ENCODE data around the gene GNA12.

The GNA12 gene

DNA sequence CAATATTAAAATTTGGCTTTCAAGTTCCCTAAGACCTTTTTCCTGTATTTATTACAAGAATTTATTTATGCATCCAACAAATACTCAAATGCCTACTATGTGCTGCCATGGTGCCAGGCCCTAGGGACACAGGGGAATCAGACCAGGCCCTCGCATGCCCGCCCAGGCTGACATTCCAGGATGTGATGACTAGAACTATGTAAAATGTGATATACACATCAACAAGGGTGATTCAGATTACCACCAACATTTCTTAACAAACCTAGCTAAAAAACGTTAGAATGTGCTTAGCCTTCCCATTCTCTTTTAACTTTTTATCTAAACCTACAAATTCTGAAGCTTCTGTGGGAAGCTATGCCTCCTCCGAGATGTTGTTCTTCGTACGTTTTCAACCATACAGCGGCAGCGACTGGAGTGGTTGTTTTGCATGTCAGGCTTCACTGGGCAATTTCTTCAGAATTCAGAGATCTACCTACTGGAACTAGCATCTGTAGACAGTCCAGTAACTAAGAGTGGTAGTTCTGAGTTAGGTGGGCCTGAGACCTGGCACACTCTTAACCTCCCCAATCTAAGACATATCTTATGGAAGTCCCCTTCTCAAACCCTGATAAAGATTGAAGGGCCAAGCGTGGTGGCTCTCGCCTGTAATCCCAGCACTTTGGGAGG lies 22.1 kb downstream of the GNA12 start:
- no peak for TF ChIP-seq CREB1 (IDR thresholded peaks at IDR 0.05; ENCODE audit: low read depth)
- TF ChIP-seq TAF1 (IDR thresholded peaks at IDR 0.05; ENCODE audit: low read depth): no peak
- TF ChIP-seq EP300 (IDR thresholded peaks at IDR 0.05; ENCODE audit: borderline replicate concordance): no peak
- no peak for TF ChIP-seq ZBTB7A (IDR thresholded peaks at IDR 0.05; ENCODE audit: low read depth)
- TF ChIP-seq NFIC (IDR thresholded peaks at IDR 0.05): no peak
- no peak for TF ChIP-seq CEBPB (IDR thresholded peaks at IDR 0.05)
- no peak for TF ChIP-seq TCF12 (IDR thresholded peaks at IDR 0.05; ENCODE audit: low read depth)
- TF ChIP-seq, protein P1, sequence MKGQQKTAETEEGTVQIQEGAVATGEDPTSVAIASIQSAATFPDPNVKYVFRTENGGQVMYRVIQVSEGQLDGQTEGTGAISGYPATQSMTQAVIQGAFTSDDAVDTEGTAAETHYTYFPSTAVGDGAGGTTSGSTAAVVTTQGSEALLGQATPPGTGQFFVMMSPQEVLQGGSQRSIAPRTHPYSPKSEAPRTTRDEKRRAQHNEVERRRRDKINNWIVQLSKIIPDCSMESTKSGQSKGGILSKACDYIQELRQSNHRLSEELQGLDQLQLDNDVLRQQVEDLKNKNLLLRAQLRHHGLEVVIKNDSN (IDR thresholded peaks at IDR 0.05): no peak
- TF ChIP-seq, protein P2, sequence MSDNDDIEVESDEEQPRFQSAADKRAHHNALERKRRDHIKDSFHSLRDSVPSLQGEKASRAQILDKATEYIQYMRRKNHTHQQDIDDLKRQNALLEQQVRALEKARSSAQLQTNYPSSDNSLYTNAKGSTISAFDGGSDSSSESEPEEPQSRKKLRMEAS (IDR thresholded peaks at IDR 0.05): no peak
- TF ChIP-seq YY1 (IDR thresholded peaks at IDR 0.05; ENCODE audit: low read depth): no peak
- no peak for TF ChIP-seq EGR1 (IDR thresholded peaks at IDR 0.05)
- TF ChIP-seq RAD21 (IDR thresholded peaks at IDR 0.05; ENCODE audit: low read depth): no peak
- TF ChIP-seq TEAD4 (IDR thresholded peaks at IDR 0.05): no peak
- TF ChIP-seq, protein P3, sequence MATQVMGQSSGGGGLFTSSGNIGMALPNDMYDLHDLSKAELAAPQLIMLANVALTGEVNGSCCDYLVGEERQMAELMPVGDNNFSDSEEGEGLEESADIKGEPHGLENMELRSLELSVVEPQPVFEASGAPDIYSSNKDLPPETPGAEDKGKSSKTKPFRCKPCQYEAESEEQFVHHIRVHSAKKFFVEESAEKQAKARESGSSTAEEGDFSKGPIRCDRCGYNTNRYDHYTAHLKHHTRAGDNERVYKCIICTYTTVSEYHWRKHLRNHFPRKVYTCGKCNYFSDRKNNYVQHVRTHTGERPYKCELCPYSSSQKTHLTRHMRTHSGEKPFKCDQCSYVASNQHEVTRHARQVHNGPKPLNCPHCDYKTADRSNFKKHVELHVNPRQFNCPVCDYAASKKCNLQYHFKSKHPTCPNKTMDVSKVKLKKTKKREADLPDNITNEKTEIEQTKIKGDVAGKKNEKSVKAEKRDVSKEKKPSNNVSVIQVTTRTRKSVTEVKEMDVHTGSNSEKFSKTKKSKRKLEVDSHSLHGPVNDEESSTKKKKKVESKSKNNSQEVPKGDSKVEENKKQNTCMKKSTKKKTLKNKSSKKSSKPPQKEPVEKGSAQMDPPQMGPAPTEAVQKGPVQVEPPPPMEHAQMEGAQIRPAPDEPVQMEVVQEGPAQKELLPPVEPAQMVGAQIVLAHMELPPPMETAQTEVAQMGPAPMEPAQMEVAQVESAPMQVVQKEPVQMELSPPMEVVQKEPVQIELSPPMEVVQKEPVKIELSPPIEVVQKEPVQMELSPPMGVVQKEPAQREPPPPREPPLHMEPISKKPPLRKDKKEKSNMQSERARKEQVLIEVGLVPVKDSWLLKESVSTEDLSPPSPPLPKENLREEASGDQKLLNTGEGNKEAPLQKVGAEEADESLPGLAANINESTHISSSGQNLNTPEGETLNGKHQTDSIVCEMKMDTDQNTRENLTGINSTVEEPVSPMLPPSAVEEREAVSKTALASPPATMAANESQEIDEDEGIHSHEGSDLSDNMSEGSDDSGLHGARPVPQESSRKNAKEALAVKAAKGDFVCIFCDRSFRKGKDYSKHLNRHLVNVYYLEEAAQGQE (IDR thresholded peaks at IDR 0.05; ENCODE audit: low read depth): no peak
- no peak for TF ChIP-seq FOXM1 (IDR thresholded peaks at IDR 0.05; ENCODE audit: borderline replicate concordance, low read depth)

DNA sequence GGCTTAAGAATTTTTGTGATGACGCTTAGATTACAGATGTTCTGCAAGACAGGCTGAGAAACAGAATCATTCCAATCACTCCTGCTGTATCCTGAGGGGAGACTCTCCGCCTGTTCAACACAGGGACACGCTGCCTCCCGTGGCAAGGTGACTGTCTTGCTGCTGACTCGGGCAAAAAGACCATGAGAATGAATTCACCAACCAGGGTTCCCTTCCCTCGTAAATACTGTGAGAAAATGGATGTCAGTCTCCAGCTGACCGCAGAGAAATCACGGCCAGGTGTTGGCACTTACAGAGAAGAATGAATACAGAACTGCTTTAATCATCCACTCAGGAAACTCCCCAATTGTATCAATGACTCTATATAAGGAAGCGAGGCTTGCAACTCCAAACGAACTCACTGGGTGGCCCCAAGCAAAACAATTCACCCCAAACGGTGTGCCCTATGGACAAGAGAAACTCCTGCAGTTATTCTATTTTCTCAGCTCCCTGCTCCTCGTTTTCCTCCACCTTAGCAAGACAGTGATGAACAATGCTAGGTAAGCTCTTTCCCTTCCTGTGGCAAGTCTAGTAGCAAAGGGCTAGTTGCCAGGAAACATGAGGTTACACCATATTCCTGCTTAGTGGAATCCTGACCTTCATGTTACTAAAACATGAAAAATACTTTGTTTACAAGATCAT lies 22.8 kb downstream of the GNA12 start:
- no peak for TF ChIP-seq CEBPB (IDR thresholded peaks at IDR 0.05)
- TF ChIP-seq TEAD4 (IDR thresholded peaks at IDR 0.05): no peak
- TF ChIP-seq, protein P1 (IDR thresholded peaks at IDR 0.05): no peak

DNA sequence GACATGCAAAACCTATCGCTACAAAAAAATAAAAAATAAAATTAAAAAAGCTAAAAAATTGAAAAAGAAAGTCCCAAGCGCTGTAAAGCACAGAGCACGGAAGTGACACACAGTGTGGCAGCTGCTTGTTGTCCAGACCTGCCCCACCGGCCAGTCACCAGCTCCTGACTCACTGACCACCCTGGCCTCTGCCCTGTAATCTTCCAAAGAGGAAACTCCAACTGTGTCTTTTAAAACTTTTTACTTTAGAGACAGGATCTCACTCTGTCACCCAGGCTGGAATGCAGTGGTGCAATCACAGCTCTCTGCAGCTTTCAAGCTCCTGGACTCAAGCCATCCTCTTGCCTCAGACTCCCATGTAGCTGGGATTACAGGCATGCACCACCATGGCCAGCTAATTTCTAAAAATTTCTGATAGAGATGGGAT lies 23.6 kb downstream of the GNA12 start:
- TF ChIP-seq, protein P2 (IDR thresholded peaks at IDR 0.05): no peak
- TF ChIP-seq, protein P1 (IDR thresholded peaks at IDR 0.05): no peak
- TF ChIP-seq CREB1 (IDR thresholded peaks at IDR 0.05; ENCODE audit: low read depth) (no peak), ZBTB7A (IDR thresholded peaks at IDR 0.05; ENCODE audit: low read depth) (no peak), CEBPB (IDR thresholded peaks at IDR 0.05) (peak; percentile 75), FOXM1 (IDR thresholded peaks at IDR 0.05; ENCODE audit: borderline replicate concordance, low read depth) (no peak), YY1 (IDR thresholded peaks at IDR 0.05; ENCODE audit: low read depth) (no peak), TCF12 (IDR thresholded peaks at IDR 0.05; ENCODE audit: low read depth) (no peak), EP300 (IDR thresholded peaks at IDR 0.05; ENCODE audit: borderline replicate concordance) (no peak), TAF1 (IDR thresholded peaks at IDR 0.05; ENCODE audit: low read depth) (no peak), TEAD4 (IDR thresholded peaks at IDR 0.05) (peak; percentile 42; the same call in 1 of the 2 replicates)
- TF ChIP-seq, protein P3 (IDR thresholded peaks at IDR 0.05; ENCODE audit: low read depth): no peak

DNA sequence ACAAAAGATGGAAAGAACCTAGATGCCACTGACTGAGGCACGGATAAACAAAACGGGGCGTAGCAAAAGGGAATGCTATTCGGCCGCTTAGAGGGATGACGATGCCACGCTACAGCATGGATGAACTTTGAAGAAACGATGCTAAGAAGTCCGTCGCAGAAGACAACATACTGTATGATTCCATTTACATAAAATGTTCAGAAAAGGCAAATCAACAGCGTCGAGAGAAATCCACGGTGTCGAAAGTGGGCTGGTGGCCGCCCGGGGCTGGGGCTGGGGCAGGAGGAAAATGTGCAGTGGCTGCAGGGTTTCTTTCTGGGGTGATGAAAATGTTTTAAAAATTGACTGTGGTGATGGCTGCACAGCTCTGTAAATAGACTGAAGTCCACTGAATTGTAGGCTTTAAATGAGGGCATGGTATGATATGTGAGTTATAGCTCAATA lies 24.1 kb downstream of the GNA12 start:
- TF ChIP-seq TEAD4 (IDR thresholded peaks at IDR 0.05) (no peak), RAD21 (IDR thresholded peaks at IDR 0.05; ENCODE audit: low read depth) (no peak), FOXM1 (IDR thresholded peaks at IDR 0.05; ENCODE audit: borderline replicate concordance, low read depth) (no peak), EP300 (IDR thresholded peaks at IDR 0.05; ENCODE audit: borderline replicate concordance) (no peak), CEBPB (IDR thresholded peaks at IDR 0.05) (no peak), EGR1 (IDR thresholded peaks at IDR 0.05) (no peak), CREB1 (IDR thresholded peaks at IDR 0.05; ENCODE audit: low read depth) (no peak), ZBTB7A (IDR thresholded peaks at IDR 0.05; ENCODE audit: low read depth) (no peak)
- TF ChIP-seq, protein P2 (IDR thresholded peaks at IDR 0.05): no peak
- TF ChIP-seq, protein P1 (IDR thresholded peaks at IDR 0.05): no peak
- TF ChIP-seq, protein P3 (IDR thresholded peaks at IDR 0.05; ENCODE audit: low read depth): no peak

All from Ishikawa (cell line).